SK-N-SH (cell line): ENCODE data around the gene LCNL1. TPM values are rescaled to one million over a fixed set of nuclear protein-coding genes. Genes with fewer than 3 reads are reported as not detected.

Experiments
- CTCF ChIA-PET: fragments of 300-600, 350-600 bp; formaldehyde crosslinking; extraction: SDS; loops from one replicate; lab custom pipeline; 2021; lab: Yijun Ruan, JAX
- POLR2A ChIA-PET: fragments of 350-600 bp; sonication (Branson Sonifier 250); formaldehyde crosslinking; extraction: SDS; loops from one replicate; lab custom pipeline; 2020; ENCODE audit warnings: antibody characterized with exemption, inconsistent platforms; lab: Yijun Ruan, JAX
- DNase-seq: peaks from one replicate; pipeline ENCODE4 v3.0.0; 2012
- H2AFZ ChIP-seq: fragments of 200-600 bp; sonication (generic); 2 replicates; pipeline ENCODE4 v1.8.1; 2016; ENCODE audit warnings: antibody characterized with exemption, mild to moderate bottlenecking, low read depth
- H3F3A ChIP-seq: fragments of 200-600 bp; sonication (generic); replicated peaks from 2 replicates; pipeline ENCODE3; 2016; ENCODE audit warnings: antibody characterized with exemption, mild to moderate bottlenecking; ENCODE audit not compliant: insufficient read depth
- H3K27ac ChIP-seq, 2 experiments: fragments of 200-500 bp in 1 of 2; fragments of 200-600 bp in 1 of 2; sonication (Bioruptor generic) in 1 of 2; sonication (generic), shearing (Covaris generic) in 1 of 2; 2 replicates each; pipeline versions ENCODE4 v1.5.1 to v1.6.1; 2014 to 2016; ENCODE audit warnings: low read depth in 2 of 2, inconsistent platforms in 1 of 2, low read length in 1 of 2, mild to moderate bottlenecking in 1 of 2, mixed read lengths in 1 of 2
- H3K27me3 ChIP-seq: fragments of 200-600 bp; sonication (generic), shearing (Covaris generic); 2 replicates; pipeline ENCODE4 v1.6.1; 2016; ENCODE audit warnings: mixed run types; ENCODE audit not compliant: insufficient read depth
- H3K36me3 ChIP-seq, 2 experiments: fragments of 200-500 bp in 1 of 2; fragments of 200-600 bp in 1 of 2; sonication (Bioruptor generic) in 1 of 2; sonication (generic) in 1 of 2; replicated peaks in 1 of 2; 2 replicates each; pipeline versions ENCODE3 to v1.5.1; 2014 to 2016; ENCODE audit warnings: low read length in 1 of 2, mild to moderate bottlenecking in 1 of 2; ENCODE audit not compliant: insufficient read depth in 2 of 2, control insufficient read depth in 1 of 2
- H3K4me1 ChIP-seq, 2 experiments: fragments of 200-500 bp in 1 of 2; fragments of 200-600 bp in 1 of 2; sonication (Bioruptor generic) in 1 of 2; sonication (generic), shearing (Covaris generic) in 1 of 2; 2 replicates each; pipeline versions ENCODE4 v1.5.1 to v1.6.1; 2014 to 2016; ENCODE audit warnings: low read depth in 1 of 2, low read length in 1 of 2, mixed run types in 1 of 2; ENCODE audit not compliant: insufficient read depth in 2 of 2, control insufficient read depth in 1 of 2
- H3K4me2 ChIP-seq: fragments of 200-600 bp; sonication (generic), shearing (Covaris generic); 2 replicates; pipeline ENCODE4 v1.6.1; 2017; ENCODE audit warnings: mixed run types
- H3K4me3 ChIP-seq, 2 experiments: fragments of 200-500 bp in 1 of 2; fragments of 200-600 bp in 1 of 2; sonication (Bioruptor generic) in 1 of 2; sonication (generic), shearing (Covaris generic) in 1 of 2; 2 replicates each; pipeline versions ENCODE4 v1.5.1 to v1.8.1; 2014 to 2016; ENCODE audit warnings: low read depth in 2 of 2, inconsistent platforms in 1 of 2, low read length in 1 of 2, mild to moderate bottlenecking in 1 of 2, mixed read lengths in 1 of 2, moderate library complexity in 1 of 2
- H3K79me2 ChIP-seq: fragments of 200-600 bp; sonication (generic); 2 replicates; pipeline ENCODE4 v1.8.1; 2017; ENCODE audit warnings: mild to moderate bottlenecking; ENCODE audit not compliant: insufficient read depth
- H3K9ac ChIP-seq: fragments of 200-600 bp; sonication (generic); 2 replicates; pipeline ENCODE4 v1.6.1; 2017; ENCODE audit warnings: mixed run types
- H3K9me2 ChIP-seq: fragments of 200-600 bp; sonication (generic); 2 replicates; pipeline ENCODE4 v1.6.1; 2017; ENCODE audit warnings: mixed run types
- H3K9me3 ChIP-seq: fragments of 200-600 bp; sonication (generic); 2 replicates; pipeline ENCODE4 v1.6.1; 2017; ENCODE audit warnings: mixed run types, mild to moderate bottlenecking, moderate library complexity
- H4K20me1 ChIP-seq: fragments of 200-600 bp; sonication (generic); 2 replicates; pipeline ENCODE4 v1.6.1; 2017; ENCODE audit warnings: mild to moderate bottlenecking, mixed run types; ENCODE audit not compliant: insufficient read depth
- ELF1 ChIP-seq: IDR thresholded peaks from 2 replicates; pipeline ENCODE4 v1.4.0; 2012
- MXI1 ChIP-seq: IDR thresholded peaks from 2 replicates; pipeline ENCODE4 v1.6.1; 2012; ENCODE audit warnings: mild to moderate bottlenecking, low read depth, low read length, improper control_type of control experiment
- NFIC ChIP-seq: IDR thresholded peaks from 2 replicates; pipeline ENCODE4 v1.4.0; 2012; ENCODE audit warnings: borderline replicate concordance
- POLR2AphosphoS5 ChIP-seq: IDR thresholded peaks from 2 replicates; pipeline ENCODE4 v1.6.1; 2012; ENCODE audit warnings: low read depth, low read length
- WGBS: methylation state at CpG from one replicate; pipeline ENCODE4 v1.1.6; 2017; ENCODE audit warnings: low lambda C conversion rate; 5-methylcytosine and 5-hydroxymethylcytosine counted together
- polyA plus RNA-seq, 3 experiments: library from polyadenylated mRNA; depleted of rRNA; stranded (reverse); fragments of >200 nt; gene quantifications; 2 replicates each; pipeline ENCODE4 v1.2.3, GENCODE V29; 2012
- TF ChIP-seq, protein P1 (sequence below): IDR thresholded peaks from 2 replicates; pipeline ENCODE4 v1.4.0; 2012; ENCODE audit warnings: low read depth, borderline replicate concordance

The LCNL1 gene
- polyA plus RNA-seq, 1 of the 3 experiments (the other 2 are of a cell fraction): not detected

DNA sequence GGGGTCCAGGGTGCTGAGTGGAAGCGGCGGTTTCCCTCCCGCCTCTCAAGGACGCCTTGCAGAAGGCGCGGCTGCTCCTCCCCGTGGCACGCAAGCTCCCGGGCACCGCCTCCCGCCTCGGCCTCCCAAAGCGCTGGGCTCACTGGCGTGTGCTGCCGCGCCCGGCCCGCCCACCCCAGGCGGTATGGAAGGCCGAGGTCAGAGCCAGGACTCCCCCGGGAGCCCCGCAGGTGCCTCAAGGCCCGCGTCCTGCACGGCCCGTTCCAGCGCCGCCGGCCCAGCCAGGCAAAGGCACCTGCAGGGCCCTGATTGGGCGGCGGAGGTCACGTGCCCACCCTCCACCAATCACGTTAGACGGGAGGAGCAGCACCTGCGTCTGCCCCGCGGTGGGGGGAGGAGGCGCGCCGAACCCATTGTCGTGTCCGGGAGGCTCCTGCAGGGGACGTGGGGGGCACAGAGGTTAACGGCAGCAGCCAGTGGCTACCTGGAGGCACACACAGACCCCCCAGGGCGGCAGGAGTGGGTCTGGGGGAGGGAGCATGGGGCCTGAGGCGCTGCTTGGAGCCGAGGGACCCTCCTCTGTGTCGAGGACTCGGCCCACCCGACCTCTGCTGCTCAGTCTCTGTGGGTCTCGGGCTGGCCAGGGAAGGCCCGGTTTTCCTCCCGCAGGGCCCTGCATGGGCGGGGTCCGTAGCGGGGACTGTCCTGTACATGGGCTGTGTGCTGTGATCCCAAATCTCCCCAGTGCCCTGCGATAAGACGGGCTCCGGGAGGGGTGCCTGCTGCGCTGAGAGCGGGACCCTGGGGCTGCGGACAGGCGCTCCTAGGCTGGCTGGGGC, 32.8 kb upstream of the LCNL1 start (continued):
- TF ChIP-seq, protein P1, sequence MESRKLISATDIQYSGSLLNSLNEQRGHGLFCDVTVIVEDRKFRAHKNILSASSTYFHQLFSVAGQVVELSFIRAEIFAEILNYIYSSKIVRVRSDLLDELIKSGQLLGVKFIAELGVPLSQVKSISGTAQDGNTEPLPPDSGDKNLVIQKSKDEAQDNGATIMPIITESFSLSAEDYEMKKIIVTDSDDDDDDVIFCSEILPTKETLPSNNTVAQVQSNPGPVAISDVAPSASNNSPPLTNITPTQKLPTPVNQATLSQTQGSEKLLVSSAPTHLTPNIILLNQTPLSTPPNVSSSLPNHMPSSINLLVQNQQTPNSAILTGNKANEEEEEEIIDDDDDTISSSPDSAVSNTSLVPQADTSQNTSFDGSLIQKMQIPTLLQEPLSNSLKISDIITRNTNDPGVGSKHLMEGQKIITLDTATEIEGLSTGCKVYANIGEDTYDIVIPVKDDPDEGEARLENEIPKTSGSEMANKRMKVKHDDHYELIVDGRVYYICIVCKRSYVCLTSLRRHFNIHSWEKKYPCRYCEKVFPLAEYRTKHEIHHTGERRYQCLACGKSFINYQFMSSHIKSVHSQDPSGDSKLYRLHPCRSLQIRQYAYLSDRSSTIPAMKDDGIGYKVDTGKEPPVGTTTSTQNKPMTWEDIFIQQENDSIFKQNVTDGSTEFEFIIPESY: no peak
- no peak for TF ChIP-seq ELF1

GRCh38 chr9:136950656-136951276, 32.0 kb upstream of the LCNL1 start:
- Histone ChIP-seq H3K36me3 (no peaks in the 10 kb centered on the region), H3K79me2 (no peaks in the 10 kb centered on the region), H4K20me1 (no peaks in the 10 kb centered on the region), H3K4me1 (peaks cover 0 to 28% of the 10 kb centered on the region in 2 experiments; a peak in 2 of 4 replicates), H2AFZ (peak overlapping the region; percentile 88), H3K9me3 (no peaks in the 10 kb centered on the region), H3K4me3 (peak overlapping the region; percentile 62 to 67; a peak in 3 of 4 replicates), H3K9ac (no peak overlapping the region), H3K4me2 (peak overlapping the region; percentile 97), H3K27ac (peak overlapping the region in 1 of 2 experiments; percentile 94; a peak in 2 of 4 replicates), H3K9me2 (no peaks in the 10 kb centered on the region), H3K27me3 (no peaks in the 10 kb centered on the region), H3F3A (no peaks in the 10 kb centered on the region)
- 42% methylated on average over 5 of the region's 9 CpGs for WGBS
- ChIA-PET POLR2A (interaction anchor here (0.8 to 1.8 kb wide), 6 partner anchors 23 to 291 kb away, joined by 3 to 7 read pairs (median 4); partner anchors contain the start of gene PTGDS), CTCF (interaction anchor here (0.7 to 13.2 kb wide), 10 partner anchors 26 to 193 kb away, joined by 3 to 350 read pairs (median 4); partner anchors contain the start of genes ABCA2, CLIC3, FUT7 and LCN8)
- DNase-seq: peak; percentile 73
- no peak for TF ChIP-seq POLR2AphosphoS5
- no peak for TF ChIP-seq MXI1
- no peak for TF ChIP-seq ELF1

DNA sequence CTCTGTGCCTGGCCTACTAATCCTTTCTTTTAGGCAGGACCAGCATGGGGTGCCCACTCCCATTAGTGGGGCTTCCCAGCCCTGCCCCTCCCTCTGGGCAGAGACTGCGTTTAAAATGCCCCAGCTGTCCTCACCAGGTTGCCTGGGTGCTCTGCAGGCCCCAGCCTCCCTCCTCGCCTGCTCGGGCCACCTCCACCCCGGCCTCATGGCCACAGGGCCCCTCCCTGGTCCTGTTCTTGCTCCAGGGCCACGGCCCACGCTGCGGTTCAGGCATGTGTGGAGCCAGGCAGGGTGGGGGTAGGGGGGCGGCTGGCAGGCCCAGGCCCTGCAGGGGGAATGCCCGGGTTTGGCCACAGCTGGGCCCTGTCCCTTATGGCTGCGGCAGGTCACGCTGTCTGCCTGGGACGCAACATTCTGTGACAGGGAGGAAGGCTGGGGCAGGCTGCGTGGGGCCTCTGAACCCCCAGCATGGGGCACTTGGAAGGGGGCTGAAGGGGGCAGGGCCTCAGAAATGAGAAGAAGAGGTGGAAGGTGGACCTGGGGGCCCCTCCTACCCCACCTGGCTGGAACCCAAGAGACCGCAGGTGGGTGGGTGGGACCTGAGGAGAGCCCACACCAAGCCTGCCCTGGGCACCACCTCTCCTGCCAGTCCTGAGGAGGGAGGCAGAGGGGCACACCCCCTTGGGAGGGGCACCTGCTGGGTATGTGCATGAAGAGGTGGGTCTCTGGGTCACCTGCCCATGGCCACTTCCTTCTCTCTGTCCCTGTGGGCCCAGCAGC, 31.1 kb upstream of the LCNL1 start, which contains the start of gene LCN12:
TSS of gene LCN12 (plus strand) at position 733 of the 780 bp plus-strand sequence. CDS start 55 bp downstream, outside the sequence.
- no peaks in the 10 kb centered on the region for H3K79me2 ChIP-seq
- H4K20me1 ChIP-seq: no peaks in the 10 kb centered on the region
- TF ChIP-seq NFIC: no peak
- H2AFZ ChIP-seq: no peak within 1 kb of the TSS
- H3F3A ChIP-seq: no peaks in the 10 kb centered on the region
- no peak within 1 kb of the TSS for H3K9ac ChIP-seq
- POLR2A ChIA-PET: interaction anchor here (0.9 to 1.8 kb wide), 6 partner anchors 22 to 77 kb away, joined by 3 to 7 read pairs (median 4); partner anchors contain the start of gene PTGDS
- H3K27ac ChIP-seq: peak within 1 kb of the TSS in 1 of 2 experiments; percentile 30; a peak in 1 of 4 replicates
- peaks cover 0 to 25% of the 10 kb centered on the region in 2 experiments; a peak in 2 of 4 replicates for H3K4me1 ChIP-seq
- CTCF ChIA-PET: interaction anchor here (0.9 to 13.2 kb wide), 6 partner anchors 25 to 160 kb away, joined by 3 to 350 read pairs (median 4); partner anchors contain the start of genes ABCA2, CLIC3 and FUT7
- H3K4me3 ChIP-seq: no peak within 1 kb of the TSS
- DNase-seq: no peak
- H3K9me2 ChIP-seq: no peaks in the 10 kb centered on the region
- WGBS: 100% methylated on average over 2 of the region's 14 CpGs
- no peaks in the 10 kb centered on the region for H3K36me3 ChIP-seq
- H3K9me3 ChIP-seq: no peaks in the 10 kb centered on the region
- no peaks in the 10 kb centered on the region for H3K27me3 ChIP-seq
- H3K4me2 ChIP-seq: no peak within 1 kb of the TSS
